Measurements from ENCODE around the gene OXLD1.

GRCh38 chr17:81691196-81691595, 24.8 kb upstream of the OXLD1 start:
- TF ChIP-seq POLR2A (IDR thresholded peaks at IDR 0.05) (no peak), CTCF (IDR thresholded peaks at IDR 0.05 in 4 of 5, conservative IDR thresholded peaks at IDR 0.05 in 1 of 5) (no peak)

Data from gastrocnemius medialis (tissue), 4 donors.